Measurements from ENCODE around the gene IPO11.

The IPO11 gene

DNA sequence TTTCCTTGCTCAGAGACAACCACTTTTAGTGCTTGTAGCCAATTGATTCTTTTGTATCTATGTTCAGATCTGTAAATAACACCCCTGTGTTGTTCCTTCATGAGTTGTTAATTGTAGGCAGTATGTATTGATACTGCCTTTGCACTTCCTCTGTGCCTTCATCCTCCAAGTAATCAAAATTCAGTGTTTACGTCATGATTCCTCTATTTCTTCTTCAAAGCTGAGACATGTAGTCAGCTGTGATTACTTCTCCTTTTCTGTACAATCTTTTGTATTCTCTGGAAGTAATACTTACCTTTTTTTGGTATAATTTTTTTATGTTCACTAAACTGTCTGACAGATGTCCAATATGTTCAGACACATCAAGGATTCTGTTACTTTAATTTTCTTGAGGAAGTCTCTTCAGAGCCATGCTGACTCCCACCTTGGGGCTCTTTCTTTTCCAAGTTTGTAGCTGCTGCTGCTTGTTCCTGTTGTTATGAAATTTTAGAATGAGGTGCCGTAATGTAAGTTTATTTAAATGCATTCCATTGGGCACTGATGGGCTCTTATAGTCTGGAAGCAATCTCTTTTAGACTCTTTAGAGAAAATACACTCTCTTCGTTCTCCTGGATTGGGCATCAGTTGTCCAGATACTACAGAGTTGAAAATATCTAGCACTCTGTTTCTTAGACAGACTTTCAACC lies 135.5 kb downstream of the IPO11 start:
- no peaks in the 10 kb centered on the region for H3K9me2 ChIP-seq (ENCODE audit: low read depth, low read length)
- no peaks in the 10 kb centered on the region for H3K79me2 ChIP-seq (ENCODE audit: insufficient read depth, low read length)
- H3K27me3 ChIP-seq (ENCODE audit: insufficient read depth, low read length), result no peaks in the 10 kb centered on the region
- TF ChIP-seq, protein P1, sequence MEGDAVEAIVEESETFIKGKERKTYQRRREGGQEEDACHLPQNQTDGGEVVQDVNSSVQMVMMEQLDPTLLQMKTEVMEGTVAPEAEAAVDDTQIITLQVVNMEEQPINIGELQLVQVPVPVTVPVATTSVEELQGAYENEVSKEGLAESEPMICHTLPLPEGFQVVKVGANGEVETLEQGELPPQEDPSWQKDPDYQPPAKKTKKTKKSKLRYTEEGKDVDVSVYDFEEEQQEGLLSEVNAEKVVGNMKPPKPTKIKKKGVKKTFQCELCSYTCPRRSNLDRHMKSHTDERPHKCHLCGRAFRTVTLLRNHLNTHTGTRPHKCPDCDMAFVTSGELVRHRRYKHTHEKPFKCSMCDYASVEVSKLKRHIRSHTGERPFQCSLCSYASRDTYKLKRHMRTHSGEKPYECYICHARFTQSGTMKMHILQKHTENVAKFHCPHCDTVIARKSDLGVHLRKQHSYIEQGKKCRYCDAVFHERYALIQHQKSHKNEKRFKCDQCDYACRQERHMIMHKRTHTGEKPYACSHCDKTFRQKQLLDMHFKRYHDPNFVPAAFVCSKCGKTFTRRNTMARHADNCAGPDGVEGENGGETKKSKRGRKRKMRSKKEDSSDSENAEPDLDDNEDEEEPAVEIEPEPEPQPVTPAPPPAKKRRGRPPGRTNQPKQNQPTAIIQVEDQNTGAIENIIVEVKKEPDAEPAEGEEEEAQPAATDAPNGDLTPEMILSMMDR (IDR thresholded peaks at IDR 0.05; ENCODE audit: low read length), result no peak
- no peak for TF ChIP-seq EZH2 (IDR thresholded peaks at IDR 0.05; ENCODE audit: borderline replicate concordance, low read length)
- H3K9me3 ChIP-seq (ENCODE audit: low read length), result no peaks in the 10 kb centered on the region
- no peaks in the 10 kb centered on the region for H3F3A ChIP-seq (ENCODE audit: insufficient read depth, low read length)
- no peak overlapping the region for H3K4me3 ChIP-seq (ENCODE audit: low read depth, low read length, poor library complexity, severe bottlenecking)
- peaks cover 8% of the 10 kb centered on the region; the same call in 1 of the 2 replicates for H3K36me3 ChIP-seq (ENCODE audit: insufficient read depth, low read length)
- no peak overlapping the region for H3K9ac ChIP-seq (ENCODE audit: low read length)
- no peaks in the 10 kb centered on the region for H4K20me1 ChIP-seq (ENCODE audit: insufficient read depth, low read length)
- H3K27ac ChIP-seq (ENCODE audit: low read depth, low read length, poor library complexity, severe bottlenecking), result no peak overlapping the region
- no peak overlapping the region for H3K4me2 ChIP-seq (ENCODE audit: low read length)
- no peak overlapping the region for H2AFZ ChIP-seq (ENCODE audit: low read length)
- H3K4me1 ChIP-seq (ENCODE audit: insufficient read depth, low read length, severe bottlenecking), result no peaks in the 10 kb centered on the region

GRCh38 chr5:62550103-62550502 lies 137.5 kb downstream of the IPO11 start:
- Histone ChIP-seq H3K9me2 (ENCODE audit: low read depth, low read length) (no peaks in the 10 kb centered on the region), H3F3A (ENCODE audit: insufficient read depth, low read length) (no peaks in the 10 kb centered on the region), H3K4me3 (ENCODE audit: low read depth, low read length, poor library complexity, severe bottlenecking) (no peak overlapping the region), H3K9me3 (ENCODE audit: low read length) (no peaks in the 10 kb centered on the region), H4K20me1 (ENCODE audit: insufficient read depth, low read length) (no peaks in the 10 kb centered on the region), H3K4me1 (ENCODE audit: insufficient read depth, low read length, severe bottlenecking) (no peaks in the 10 kb centered on the region), H3K79me2 (ENCODE audit: insufficient read depth, low read length) (no peaks in the 10 kb centered on the region), H3K36me3 (ENCODE audit: insufficient read depth, low read length) (peaks cover 21% of the 10 kb centered on the region; the same call in 1 of the 2 replicates), H3K27ac (ENCODE audit: low read depth, low read length, poor library complexity, severe bottlenecking) (no peak overlapping the region), H3K9ac (ENCODE audit: low read length) (no peak overlapping the region), H2AFZ (ENCODE audit: low read length) (no peak overlapping the region), H3K27me3 (ENCODE audit: insufficient read depth, low read length) (no peaks in the 10 kb centered on the region), H3K4me2 (ENCODE audit: low read length) (no peak overlapping the region)
- no peak for TF ChIP-seq EZH2 (IDR thresholded peaks at IDR 0.05; ENCODE audit: borderline replicate concordance, low read length)
- TF ChIP-seq, protein P1 (IDR thresholded peaks at IDR 0.05; ENCODE audit: low read length), result no peak

DNA sequence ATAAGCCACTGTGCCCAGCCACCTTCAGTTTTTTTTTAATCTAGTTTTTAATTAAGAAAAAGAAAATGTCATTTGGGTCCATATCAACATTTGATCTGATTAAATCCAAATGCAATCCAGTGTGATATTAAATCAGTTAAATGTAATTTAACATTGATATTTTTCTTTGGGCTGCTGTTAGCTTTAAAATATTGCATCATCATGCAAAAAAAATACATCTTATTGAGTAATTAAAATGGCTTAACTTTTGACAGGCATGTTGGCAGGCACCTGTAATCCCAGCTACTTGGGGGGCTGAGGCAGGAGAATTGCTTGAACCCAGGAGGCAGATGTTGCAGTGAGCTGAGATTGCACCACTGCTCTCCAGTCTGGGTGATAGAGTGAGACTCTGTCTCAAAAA lies 143.4 kb downstream of the IPO11 start:
- no peaks in the 10 kb centered on the region for H3F3A ChIP-seq (ENCODE audit: insufficient read depth, low read length)
- peaks cover 32% of the 10 kb centered on the region for H3K36me3 ChIP-seq (ENCODE audit: insufficient read depth, low read length)
- no peak overlapping the region for H3K27ac ChIP-seq (ENCODE audit: low read depth, low read length, poor library complexity, severe bottlenecking)
- no peaks in the 10 kb centered on the region for H4K20me1 ChIP-seq (ENCODE audit: insufficient read depth, low read length)
- no peak overlapping the region for H2AFZ ChIP-seq (ENCODE audit: low read length)
- no peak overlapping the region for H3K9ac ChIP-seq (ENCODE audit: low read length)
- no peak overlapping the region for H3K4me3 ChIP-seq (ENCODE audit: low read depth, low read length, poor library complexity, severe bottlenecking)
- TF ChIP-seq EZH2 (IDR thresholded peaks at IDR 0.05; ENCODE audit: borderline replicate concordance, low read length), result no peak
- TF ChIP-seq, protein P1 (IDR thresholded peaks at IDR 0.05; ENCODE audit: low read length), result no peak
- no peaks in the 10 kb centered on the region for H3K9me2 ChIP-seq (ENCODE audit: low read depth, low read length)
- no peaks in the 10 kb centered on the region for H3K9me3 ChIP-seq (ENCODE audit: low read length)
- no peaks in the 10 kb centered on the region for H3K27me3 ChIP-seq (ENCODE audit: insufficient read depth, low read length)
- H3K79me2 ChIP-seq (ENCODE audit: insufficient read depth, low read length), result no peaks in the 10 kb centered on the region
- no peak overlapping the region for H3K4me2 ChIP-seq (ENCODE audit: low read length)
- H3K4me1 ChIP-seq (ENCODE audit: insufficient read depth, low read length, severe bottlenecking), result no peaks in the 10 kb centered on the region

Data from OCI-LY1 (cell line).